ENCODE measurements around the gene TAS2R3.

- TF ChIP-seq, protein P1, sequence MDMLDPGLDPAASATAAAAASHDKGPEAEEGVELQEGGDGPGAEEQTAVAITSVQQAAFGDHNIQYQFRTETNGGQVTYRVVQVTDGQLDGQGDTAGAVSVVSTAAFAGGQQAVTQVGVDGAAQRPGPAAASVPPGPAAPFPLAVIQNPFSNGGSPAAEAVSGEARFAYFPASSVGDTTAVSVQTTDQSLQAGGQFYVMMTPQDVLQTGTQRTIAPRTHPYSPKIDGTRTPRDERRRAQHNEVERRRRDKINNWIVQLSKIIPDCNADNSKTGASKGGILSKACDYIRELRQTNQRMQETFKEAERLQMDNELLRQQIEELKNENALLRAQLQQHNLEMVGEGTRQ (CRISPR knock-in tag; IDR thresholded peaks at IDR 0.05) = no peak
- TF ChIP-seq TBL1XR1 (IDR thresholded peaks at IDR 0.05; ENCODE audit: low read length in 2 of 2) = no peak
- no peak for TF ChIP-seq SMARCB1 (IDR thresholded peaks at IDR 0.05; ENCODE audit: insufficient read length, low read depth)
Measured at GRCh38 chr7:141717450-141717849, 46.4 kb upstream of the TAS2R3 start.
